ENCODE results near the gene VAMP5. TPM values are rescaled to one million over a fixed set of nuclear protein-coding genes. Genes with fewer than 3 reads are reported as not detected.

Gene VAMP5
- total RNA-seq, 2 donors from 2014 or later, result 27.1 to 42.8 TPM

DNA sequence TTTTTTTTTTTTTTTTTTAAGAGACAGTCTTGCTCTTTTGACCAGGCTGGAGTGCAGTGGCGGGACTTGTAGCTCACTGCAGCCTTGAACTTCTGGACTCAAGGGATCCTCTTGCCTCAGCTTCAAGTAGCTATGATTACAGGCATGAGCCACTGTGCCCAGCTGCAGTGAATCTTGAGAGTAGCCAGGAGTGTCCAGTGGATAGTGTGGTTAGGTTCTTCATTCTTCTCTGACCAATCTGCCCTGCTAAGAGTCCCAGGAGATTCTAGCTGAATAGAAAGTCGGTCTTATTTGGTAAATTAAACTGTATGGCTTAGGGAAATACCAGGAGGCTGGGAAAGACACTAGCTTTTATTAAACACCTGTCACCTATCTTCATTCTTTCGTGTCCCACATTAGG is 47.1 kb downstream of the VAMP5 start:
- no peaks in the 10 kb centered on the region for H3K4me1 ChIP-seq (ENCODE audit: control insufficient read depth in 1 of 2, low read depth in 2 of 2)
- H3K9me3 ChIP-seq, result no peaks in the 10 kb centered on the region
- ATAC-seq (ENCODE audit: insufficient number of reproducible peaks, low FRiP score, low read depth) (no peak), DNase-seq (ENCODE audit: low spot score) (no peak)
- H3K4me3 ChIP-seq, result no peak overlapping the region
- H3K27me3 ChIP-seq (replicated peaks; ENCODE audit: insufficient read depth), result no peaks in the 10 kb centered on the region
- H3K36me3 ChIP-seq, result peaks cover 43% of the 10 kb centered on the region
- no peak overlapping the region for H3K27ac ChIP-seq
- TF ChIP-seq, protein P1, sequence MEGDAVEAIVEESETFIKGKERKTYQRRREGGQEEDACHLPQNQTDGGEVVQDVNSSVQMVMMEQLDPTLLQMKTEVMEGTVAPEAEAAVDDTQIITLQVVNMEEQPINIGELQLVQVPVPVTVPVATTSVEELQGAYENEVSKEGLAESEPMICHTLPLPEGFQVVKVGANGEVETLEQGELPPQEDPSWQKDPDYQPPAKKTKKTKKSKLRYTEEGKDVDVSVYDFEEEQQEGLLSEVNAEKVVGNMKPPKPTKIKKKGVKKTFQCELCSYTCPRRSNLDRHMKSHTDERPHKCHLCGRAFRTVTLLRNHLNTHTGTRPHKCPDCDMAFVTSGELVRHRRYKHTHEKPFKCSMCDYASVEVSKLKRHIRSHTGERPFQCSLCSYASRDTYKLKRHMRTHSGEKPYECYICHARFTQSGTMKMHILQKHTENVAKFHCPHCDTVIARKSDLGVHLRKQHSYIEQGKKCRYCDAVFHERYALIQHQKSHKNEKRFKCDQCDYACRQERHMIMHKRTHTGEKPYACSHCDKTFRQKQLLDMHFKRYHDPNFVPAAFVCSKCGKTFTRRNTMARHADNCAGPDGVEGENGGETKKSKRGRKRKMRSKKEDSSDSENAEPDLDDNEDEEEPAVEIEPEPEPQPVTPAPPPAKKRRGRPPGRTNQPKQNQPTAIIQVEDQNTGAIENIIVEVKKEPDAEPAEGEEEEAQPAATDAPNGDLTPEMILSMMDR (IDR thresholded peaks at IDR 0.05), result no peak

DNA sequence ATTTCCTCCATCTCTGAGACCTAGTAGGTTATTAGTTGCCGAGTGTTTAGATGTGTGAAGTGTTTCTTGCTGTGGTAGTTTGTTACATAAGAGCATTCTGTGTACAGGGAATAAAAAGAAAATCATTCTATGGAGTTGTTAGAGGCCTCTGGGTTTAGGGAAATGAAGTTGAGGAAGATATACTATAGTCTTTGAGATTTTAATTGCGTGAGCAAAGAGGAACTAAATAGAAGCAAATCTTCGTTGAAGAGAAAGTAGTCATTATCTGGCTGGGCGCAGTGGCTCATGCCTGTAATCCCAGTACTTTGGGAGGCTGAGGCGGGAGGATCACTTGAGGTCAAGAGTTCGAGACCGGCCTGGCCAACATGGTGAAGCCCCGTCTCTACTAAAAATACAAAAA is 50.8 kb downstream of the VAMP5 start:
- peaks cover 41% of the 10 kb centered on the region for H3K36me3 ChIP-seq
- no peak for ATAC-seq (ENCODE audit: insufficient number of reproducible peaks, low FRiP score, low read depth)

DNA sequence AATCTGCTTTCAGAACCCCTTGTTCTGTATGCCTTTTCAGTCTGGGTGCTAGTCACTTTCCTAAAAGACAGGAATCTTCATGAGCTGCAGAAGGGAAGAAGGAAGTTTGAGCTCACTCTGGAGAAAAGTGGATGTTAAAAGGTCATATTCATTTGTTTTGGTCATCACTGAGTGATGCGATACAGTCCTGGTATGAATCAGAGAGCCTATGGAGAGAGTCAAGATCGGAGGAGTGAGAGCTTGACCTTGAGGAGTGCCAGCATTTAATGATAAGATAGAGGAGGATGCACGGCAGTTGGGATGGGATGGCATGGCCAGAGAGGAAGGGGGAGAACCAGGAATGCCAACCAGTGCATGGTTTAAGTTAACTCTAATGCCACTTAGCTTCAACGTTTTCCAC is 51.4 kb downstream of the VAMP5 start:
- H3K9me3 ChIP-seq, result no peaks in the 10 kb centered on the region
- ATAC-seq (ENCODE audit: insufficient number of reproducible peaks, low FRiP score, low read depth), result no peak
- TF ChIP-seq, protein P1 (IDR thresholded peaks at IDR 0.05), result no peak
- H3K36me3 ChIP-seq, result peaks cover 41% of the 10 kb centered on the region
- no peaks in the 10 kb centered on the region for H3K27me3 ChIP-seq (replicated peaks; ENCODE audit: insufficient read depth)
- no peaks in the 10 kb centered on the region for H3K4me1 ChIP-seq (ENCODE audit: control insufficient read depth in 1 of 2, low read depth in 2 of 2)
- no peak overlapping the region for H3K4me3 ChIP-seq
- H3K27ac ChIP-seq, result no peak overlapping the region
- DNase-seq (ENCODE audit: low spot score), result no peak

More for the DNA sequence above, 50.8 kb downstream of the VAMP5 start:
- Histone ChIP-seq H3K9me3 (no peaks in the 10 kb centered on the region), H3K27me3 (replicated peaks; ENCODE audit: insufficient read depth) (no peaks in the 10 kb centered on the region), H3K4me3 (no peak overlapping the region), H3K4me1 (ENCODE audit: control insufficient read depth in 1 of 2, low read depth in 2 of 2) (no peaks in the 10 kb centered on the region), H3K27ac (no peak overlapping the region)
- DNase-seq (ENCODE audit: low spot score), result no peak
- TF ChIP-seq, protein P1 (IDR thresholded peaks at IDR 0.05), result no peak

DNA sequence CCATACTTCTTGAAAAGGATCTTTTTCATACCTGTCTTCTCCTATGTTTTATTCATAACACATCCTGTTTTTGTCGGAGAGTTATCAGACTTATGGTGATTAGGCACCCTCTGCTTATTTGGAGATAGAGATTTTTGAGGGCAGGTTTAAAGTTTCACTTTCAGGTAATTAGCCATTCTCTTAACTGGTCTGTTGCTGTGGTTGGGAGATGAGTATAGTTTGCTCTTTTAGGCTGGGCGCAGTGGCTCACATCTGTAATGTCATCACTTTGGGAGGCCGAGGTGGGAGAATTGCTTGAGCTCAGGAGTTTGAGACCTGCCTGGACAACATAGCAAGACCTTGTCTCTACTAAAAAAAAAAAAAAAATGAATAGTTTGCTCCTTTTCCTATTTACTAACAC is 58.5 kb downstream of the VAMP5 start:
- H3K27me3 ChIP-seq (replicated peaks; ENCODE audit: insufficient read depth), result no peaks in the 10 kb centered on the region
- TF ChIP-seq, protein P1 (IDR thresholded peaks at IDR 0.05), result no peak
- no peak overlapping the region for H3K27ac ChIP-seq
- H3K4me3 ChIP-seq, result no peak overlapping the region
- ATAC-seq (ENCODE audit: insufficient number of reproducible peaks, low FRiP score, low read depth) (no peak), DNase-seq (ENCODE audit: low spot score) (no peak)
- no peaks in the 10 kb centered on the region for H3K9me3 ChIP-seq
- H3K36me3 ChIP-seq, result peaks cover 79% of the 10 kb centered on the region
- H3K4me1 ChIP-seq (ENCODE audit: control insufficient read depth in 1 of 2, low read depth in 2 of 2), result no peaks in the 10 kb centered on the region

Other genes with a start within 250 kb of the VAMP5 start
- gene RETSAT, start 229.9 kb upstream of the VAMP5 start, total RNA-seq, result 10 to 100 TPM; 37.4 to 44.3 TPM
- 10 to 100 TPM; 21.4 to 38.7 TPM for gene ELMOD3, start 229.7 kb upstream of the VAMP5 start, total RNA-seq
- gene CAPG, start 174.1 kb upstream of the VAMP5 start, total RNA-seq, result 10 to 100 TPM; 47.1 to 56.9 TPM
- gene SH2D6, start 165.7 kb upstream of the VAMP5 start, total RNA-seq, result not detected
- gene MAT2A, start 45.3 kb upstream of the VAMP5 start, total RNA-seq, result 100 to 1,000 TPM; 230 to 475 TPM
- 10 to 100 TPM; 28.4 to 38.4 TPM for gene GGCX, start 22.9 kb upstream of the VAMP5 start, total RNA-seq
- gene VAMP8, start 6.8 kb upstream of the VAMP5 start, total RNA-seq, result 10 to 100 TPM; 30.9 to 34.9 TPM
- gene RNF181, start 11.3 kb downstream of the VAMP5 start, total RNA-seq, result 100 to 1,000 TPM; 107 to 124 TPM
- 10 to 100 TPM; 25.7 to 26.3 TPM for gene TMEM150A, start 18.3 kb downstream of the VAMP5 start, total RNA-seq
- gene C2orf68, start 27.6 kb downstream of the VAMP5 start, total RNA-seq, result 10 to 100 TPM; 13.0 to 21.9 TPM
- gene USP39, start 31.8 kb downstream of the VAMP5 start, total RNA-seq, result 100 to 1,000 TPM in 1 of 2 donors, 10 to 100 TPM in 1; 39.5 to 109 TPM
- gene SFTPB, start 83.8 kb downstream of the VAMP5 start, total RNA-seq, result not detected
- 1 to 10 TPM; 1.5 to 8.5 TPM for gene GNLY, start 109.9 kb downstream of the VAMP5 start, total RNA-seq
- 100 to 1,000 TPM in 1 of 2 donors, 10 to 100 TPM in 1; 78.4 to 207 TPM for gene ATOH8, start 169.6 kb downstream of the VAMP5 start, total RNA-seq

Data from thoracic aorta (tissue), 2 donors.